CD4-positive, CD25-positive, alpha-beta regulatory T cell (primary cell): Measurements from ENCODE around the gene PPP4C. TPM values are rescaled to one million over a fixed set of nuclear protein-coding genes. Genes with fewer than 3 reads are reported as not detected.

Source experiments
- ATAC-seq, 2 donors: fragments of 150-1000 bp; cut with Tn5 transposase; one replicate each; pipeline ENCODE4 v1.10.0; 2021; ENCODE audit warnings: low read depth in 2 of 2, moderate number of reproducible peaks in 2 of 2, moderate library complexity in 1 of 2
- DNase-seq, 3 donors: peaks; one replicate each; pipeline versions ENCODE4 v3.0.0 to v3.0.0-alpha.2; 2012 to 2022; ENCODE audit warnings: mixed read lengths in 1 of 3
- H3K27ac ChIP-seq: one replicate; pipeline ENCODE4 v1.7.0; 2013; ENCODE audit warnings: mild to moderate bottlenecking, low read length; ENCODE audit not compliant: insufficient read depth, poor library complexity, severe bottlenecking
- H3K27me3 ChIP-seq: one replicate; pipeline ENCODE4 v1.7.0; 2013; ENCODE audit warnings: low read length; ENCODE audit not compliant: control insufficient read depth, insufficient read depth
- H3K36me3 ChIP-seq: one replicate; pipeline ENCODE4 v1.7.0; 2013; ENCODE audit warnings: mild to moderate bottlenecking, low read length, moderate library complexity; ENCODE audit not compliant: control insufficient read depth, insufficient read depth
- H3K4me1 ChIP-seq: 2 replicates; pipeline ENCODE4 v1.7.0; 2013; ENCODE audit warnings: mild to moderate bottlenecking, low read length; ENCODE audit not compliant: insufficient read depth, control insufficient read depth, poor library complexity, severe bottlenecking
- H3K4me3 ChIP-seq: one replicate; pipeline ENCODE4 v1.7.0; 2013; ENCODE audit warnings: low read depth, mild to moderate bottlenecking, low read length, moderate library complexity
- H3K9me3 ChIP-seq, 2 experiments: 1 replicate in 1 of 2; 2 replicates in 1 of 2; pipeline ENCODE4 v1.7.0; 2013; ENCODE audit warnings: low read length in 2 of 2, mild to moderate bottlenecking in 1 of 2, moderate library complexity in 1 of 2; ENCODE audit not compliant: control insufficient read depth in 2 of 2
- H3K27ac Mint-ChIP-seq, 3 donors: one replicate each; pipeline ENCODE4 v1.8.0; 2020 to 2022; ENCODE audit warnings: mild to moderate bottlenecking in 3 of 3, mixed read lengths in 3 of 3, moderate library complexity in 2 of 3
- H3K27me3 Mint-ChIP-seq: one replicate; pipeline ENCODE4 v1.8.0; 2022; ENCODE audit warnings: mild to moderate bottlenecking, mixed read lengths
- H3K36me3 Mint-ChIP-seq: one replicate; pipeline ENCODE4 v1.8.0; 2020; ENCODE audit warnings: mixed read lengths
- H3K4me1 Mint-ChIP-seq, 4 donors: one replicate each; pipeline ENCODE4 v1.8.0; 2020 to 2022; ENCODE audit warnings: mixed read lengths in 4 of 4, mild to moderate bottlenecking in 1 of 4
- H3K4me3 Mint-ChIP-seq, 4 donors: one replicate each; pipeline ENCODE4 v1.8.0; 2020 to 2022; ENCODE audit warnings: mild to moderate bottlenecking in 4 of 4, mixed read lengths in 4 of 4, moderate library complexity in 3 of 4
- H3K9me3 Mint-ChIP-seq, 7 donors: one replicate each; pipeline ENCODE4 v1.8.0; 2020 to 2022; ENCODE audit warnings: mixed read lengths in 7 of 7, mild to moderate bottlenecking in 3 of 7, moderate library complexity in 2 of 7
- polyA plus RNA-seq, 4 donors: library from polyadenylated mRNA; unstranded; fragments of 300-500 nt; fragmentation: Illumina TruSeq; gene quantifications; one replicate each; pipeline ENCODE4 v1.2.3, GENCODE V29; 2021
- total RNA-seq: library from RNA; stranded (reverse); gene quantifications from one replicate; pipeline ENCODE4 v1.2.3, GENCODE V29; 2022

Gene PPP4C
- total and polyA plus RNA-seq, 5 donors from 2014 or later, result 97.0 to 289 (median 242) TPM

DNA sequence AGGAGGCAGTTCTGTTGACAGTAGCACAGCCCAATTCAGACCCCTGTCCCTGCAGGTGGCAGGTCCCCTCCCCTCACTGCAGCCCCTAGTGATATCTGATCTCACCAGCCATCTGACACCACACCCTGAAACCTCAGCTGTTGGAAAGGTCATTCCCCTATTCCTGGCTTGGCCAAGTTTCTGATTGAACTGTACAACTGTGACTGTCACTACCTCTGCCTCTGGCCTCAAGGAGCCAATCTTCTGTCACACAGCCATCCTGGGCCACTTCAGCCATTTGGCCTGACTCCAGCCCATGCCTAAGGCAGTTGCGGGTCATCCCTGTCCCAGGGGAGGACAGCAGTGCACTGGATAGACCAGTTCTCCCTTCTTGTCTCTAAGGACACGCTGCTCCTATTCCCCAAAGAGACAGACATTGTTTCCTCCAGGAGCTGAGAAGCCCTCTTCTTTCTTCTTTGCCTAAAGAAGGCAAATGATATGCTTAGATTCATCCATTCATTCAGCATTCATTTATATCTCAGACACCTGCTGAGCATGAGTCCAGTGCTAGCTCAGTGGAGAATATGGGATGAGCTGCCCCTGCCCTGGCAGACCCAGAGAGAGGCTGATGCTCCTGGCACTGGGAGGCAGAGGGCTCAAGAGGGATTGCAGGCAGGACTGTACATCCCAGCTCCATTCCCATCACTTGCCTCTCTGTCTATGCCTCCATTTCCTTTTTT, 14.8 kb upstream of the PPP4C start:
- H3K4me1 Mint-ChIP-seq, result peaks cover 0 to 13% (median 5%) of the 10 kb centered on the region in 4 donors
- H3K27me3 ChIP-seq, result no peaks in the 10 kb centered on the region
- no peak for ATAC-seq
- H3K9me3 Mint-ChIP-seq, result no peaks in the 10 kb centered on the region
- H3K4me3 ChIP-seq, result no peak overlapping the region
- H3K27me3 Mint-ChIP-seq, result peaks cover 8% of the 10 kb centered on the region
- H3K36me3 ChIP-seq, result no peaks in the 10 kb centered on the region
- no peak for DNase-seq
- peak overlapping the region in 2 of 3 donors; percentile 43 to 48 for H3K27ac Mint-ChIP-seq
- H3K27ac ChIP-seq, result no peak overlapping the region
- H3K4me3 Mint-ChIP-seq, result peak overlapping the region in 2 of 4 donors; percentile 58 to 69
- no peaks in the 10 kb centered on the region for H3K9me3 ChIP-seq
- no peaks in the 10 kb centered on the region for H3K36me3 Mint-ChIP-seq
- H3K4me1 ChIP-seq, result peaks cover 12% of the 10 kb centered on the region

DNA sequence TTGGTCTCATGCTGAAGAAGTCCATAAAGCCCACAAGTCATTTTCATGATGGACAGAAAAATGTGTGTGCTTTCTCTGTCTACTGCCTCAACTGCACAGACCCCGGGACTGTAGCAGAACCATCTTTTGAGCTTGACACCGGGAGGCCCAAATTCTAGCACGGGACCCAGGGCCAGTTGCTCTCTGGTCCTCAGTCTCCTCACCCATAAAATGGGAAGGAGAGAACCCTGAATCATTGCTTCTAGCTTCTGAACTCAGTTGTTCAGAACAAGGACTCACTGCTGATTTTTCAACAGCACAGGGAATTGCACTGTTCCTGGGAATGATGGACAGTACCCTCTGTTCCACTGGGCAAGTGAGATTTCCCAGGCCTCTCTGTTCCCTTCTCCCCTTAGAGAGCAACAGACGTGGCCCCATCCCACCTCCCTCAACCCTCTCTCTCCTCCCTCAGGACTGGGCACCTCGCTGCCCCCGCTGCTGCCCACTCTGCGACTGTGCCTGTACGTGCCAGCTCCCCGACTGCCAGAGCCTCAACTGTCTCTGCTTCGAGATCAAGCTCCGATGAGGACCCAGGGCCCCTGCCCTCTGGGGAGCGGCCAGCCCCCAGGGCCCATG, 12.4 kb upstream of the PPP4C start:
- Mint-ChIP-seq H3K27me3 (peaks cover 8% of the 10 kb centered on the region), H3K4me1 (peaks cover 3 to 30% (median 14%) of the 10 kb centered on the region in 4 donors), H3K27ac (peak overlapping the region; percentile 20 to 99 (median 96)), H3K4me3 (peak overlapping the region; percentile 96 to 100 (median 100)), H3K36me3 (peaks cover 2% of the 10 kb centered on the region), H3K9me3 (no peaks in the 10 kb centered on the region)
- Histone ChIP-seq H3K36me3 (peaks cover 12% of the 10 kb centered on the region), H3K27me3 (no peaks in the 10 kb centered on the region), H3K4me1 (peaks cover 33% of the 10 kb centered on the region), H3K9me3 (no peaks in the 10 kb centered on the region), H3K4me3 (no peak overlapping the region), H3K27ac (peak overlapping the region; percentile 93)
- ATAC-seq (no peak), DNase-seq (no peak)

DNA sequence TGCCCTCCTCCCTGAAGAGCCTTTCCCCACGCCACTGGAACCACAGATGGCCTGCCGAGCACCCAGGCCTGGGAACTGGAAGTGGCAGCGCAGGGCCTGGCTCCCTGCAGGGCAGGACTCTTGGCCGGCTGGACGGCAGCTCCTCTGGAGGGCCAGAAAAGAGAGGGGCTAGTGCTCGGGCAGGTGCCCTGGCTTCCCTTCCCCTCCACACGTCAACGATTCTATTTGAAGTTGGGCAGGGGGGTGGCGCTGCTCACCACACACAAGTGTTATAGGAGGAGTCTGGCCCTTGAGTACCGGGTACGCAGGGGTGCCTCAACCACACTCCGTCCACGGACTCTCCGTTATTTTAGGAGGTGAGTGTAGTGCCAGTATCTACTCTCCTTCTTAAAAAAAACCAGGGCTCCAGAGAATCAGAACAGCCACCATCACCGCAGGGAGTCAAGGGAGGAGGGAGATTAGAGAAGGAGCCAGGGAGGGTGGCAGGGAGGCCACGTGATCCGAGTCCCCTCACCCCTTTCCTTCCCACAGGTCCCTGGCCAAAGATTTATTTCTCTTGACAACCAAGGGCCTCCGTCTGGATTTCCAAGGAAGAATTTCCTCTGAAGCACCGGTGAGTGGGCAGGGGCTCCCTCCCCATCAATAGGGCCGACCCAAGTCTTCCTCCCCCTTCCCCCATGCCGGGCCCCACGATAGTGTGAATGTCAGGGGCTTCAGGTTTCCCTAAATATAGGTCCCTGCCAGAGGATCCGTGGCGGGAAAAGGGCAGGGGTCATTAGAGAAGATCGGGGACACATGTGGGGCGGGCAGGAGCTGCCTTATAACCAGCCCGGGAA, 11.7 kb upstream of the PPP4C start:
- H3K27ac ChIP-seq, result peak overlapping the region; percentile 93
- H3K36me3 ChIP-seq, result peaks cover 19% of the 10 kb centered on the region
- Mint-ChIP-seq H3K4me1 (peaks cover 7 to 37% (median 19%) of the 10 kb centered on the region in 4 donors), H3K4me3 (peak overlapping the region; percentile 96 to 100 (median 100)), H3K27ac (peak overlapping the region; percentile 96 to 99 (median 99)), H3K9me3 (no peaks in the 10 kb centered on the region), H3K27me3 (peaks cover 8% of the 10 kb centered on the region), H3K36me3 (peaks cover 7% of the 10 kb centered on the region)
- H3K4me1 ChIP-seq, result peaks cover 41% of the 10 kb centered on the region
- H3K27me3 ChIP-seq, result no peaks in the 10 kb centered on the region
- peak overlapping the region; percentile 88 for H3K4me3 ChIP-seq
- ATAC-seq (peak; percentile 25 to 30), DNase-seq (peak; percentile 47 to 87 (median 75))
- H3K9me3 ChIP-seq, result no peaks in the 10 kb centered on the region

DNA sequence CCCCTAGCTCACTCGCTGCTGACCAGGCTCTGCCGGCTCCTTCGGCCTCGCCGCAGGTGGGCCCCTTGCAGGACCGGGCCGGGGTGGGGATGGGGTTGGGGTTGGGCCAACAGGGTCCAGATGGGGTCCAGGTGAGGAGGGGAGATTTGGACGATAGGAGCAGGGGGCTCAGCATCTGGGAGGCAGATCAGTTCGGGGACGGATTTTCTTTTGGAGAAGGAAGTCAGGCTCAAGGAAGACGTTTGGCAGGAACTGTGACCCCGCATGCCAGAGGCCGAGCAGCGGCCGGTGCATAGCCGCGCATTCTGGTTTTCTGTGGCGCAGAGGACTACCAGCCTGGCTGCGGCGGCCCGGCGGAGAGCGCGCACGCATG, 11.1 kb upstream of the PPP4C start:
- DNase-seq (no peak), ATAC-seq (no peak)
- Mint-ChIP-seq H3K4me1 (peaks cover 7 to 43% (median 22%) of the 10 kb centered on the region in 4 donors), H3K36me3 (peaks cover 10% of the 10 kb centered on the region), H3K27ac (peak overlapping the region; percentile 96 to 99 (median 99)), H3K9me3 (no peaks in the 10 kb centered on the region), H3K4me3 (peak overlapping the region; percentile 96 to 100 (median 100)), H3K27me3 (peaks cover 8% of the 10 kb centered on the region)
- Histone ChIP-seq H3K4me1 (peaks cover 47% of the 10 kb centered on the region), H3K27ac (peak overlapping the region; percentile 93), H3K36me3 (peaks cover 25% of the 10 kb centered on the region), H3K4me3 (peak overlapping the region; percentile 88), H3K9me3 (no peaks in the 10 kb centered on the region), H3K27me3 (no peaks in the 10 kb centered on the region)

DNA sequence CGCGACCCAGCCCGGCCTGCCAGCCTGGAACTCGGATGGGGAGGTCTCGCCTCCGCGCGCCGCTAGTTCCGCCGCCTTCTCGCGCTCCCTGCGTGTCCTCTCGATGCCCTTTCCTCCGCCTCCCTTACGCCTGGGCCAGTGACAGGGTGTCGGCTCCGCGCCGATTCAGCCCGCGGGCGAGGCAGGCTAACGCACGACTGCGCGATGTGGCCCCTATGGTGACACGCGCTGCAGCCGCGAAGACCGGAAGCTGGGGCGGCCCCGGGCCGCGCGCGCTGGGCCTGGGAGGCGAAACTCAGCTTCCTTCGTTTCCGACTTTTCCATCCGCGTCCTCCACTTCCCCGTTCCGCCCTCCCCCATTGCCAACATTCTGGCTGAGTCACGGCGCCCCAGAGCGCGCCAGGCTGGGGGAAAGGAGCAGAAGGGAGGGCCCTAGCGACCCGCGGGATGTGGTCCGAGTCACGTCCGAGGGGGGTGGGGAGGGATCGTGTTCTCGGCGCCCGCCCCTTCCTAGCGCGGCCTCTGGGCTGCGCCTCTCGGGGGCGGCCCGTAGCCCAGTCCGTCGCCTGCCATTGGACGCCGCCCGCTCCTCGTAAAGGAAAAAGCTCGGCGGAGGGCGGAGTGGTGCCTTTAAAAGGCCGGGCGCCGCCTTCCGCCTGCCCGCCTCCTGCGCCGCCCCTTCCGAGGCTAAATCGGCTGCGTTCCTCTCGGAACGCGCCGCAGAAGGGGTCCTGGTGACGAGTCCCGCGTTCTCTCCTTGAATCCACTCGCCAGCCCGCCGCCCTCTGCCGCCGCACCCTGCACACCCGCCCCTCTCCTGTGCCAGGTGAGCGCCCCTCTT, 10.5 kb upstream of the PPP4C start, which contains the start of gene ALDOA:
ALDOA (plus strand) TSS at position 659 of the 841 bp plus-strand sequence. CDS start 1,138 bp downstream, outside the sequence.
- H3K36me3 Mint-ChIP-seq, result peaks cover 13% of the 10 kb centered on the region
- peaks cover 8% of the 10 kb centered on the region for H3K27me3 Mint-ChIP-seq
- peak within 1 kb of the TSS; percentile 93 for H3K27ac ChIP-seq
- H3K27me3 ChIP-seq, result no peaks in the 10 kb centered on the region
- H3K4me1 Mint-ChIP-seq, result peaks cover 8 to 46% (median 23%) of the 10 kb centered on the region in 4 donors
- peaks cover 53% of the 10 kb centered on the region for H3K4me1 ChIP-seq
- ATAC-seq, result peak; percentile 86 to 89
- H3K9me3 Mint-ChIP-seq, result no peaks in the 10 kb centered on the region
- H3K4me3 Mint-ChIP-seq, result peak within 1 kb of the TSS; percentile 96 to 100 (median 100)
- H3K36me3 ChIP-seq, result peaks cover 31% of the 10 kb centered on the region
- DNase-seq, result peak; percentile 91 to 99 (median 94)
- H3K4me3 ChIP-seq, result peak within 1 kb of the TSS; percentile 88
- H3K27ac Mint-ChIP-seq, result peak within 1 kb of the TSS; percentile 95 to 99 (median 96)
- H3K9me3 ChIP-seq, result no peaks in the 10 kb centered on the region

DNA sequence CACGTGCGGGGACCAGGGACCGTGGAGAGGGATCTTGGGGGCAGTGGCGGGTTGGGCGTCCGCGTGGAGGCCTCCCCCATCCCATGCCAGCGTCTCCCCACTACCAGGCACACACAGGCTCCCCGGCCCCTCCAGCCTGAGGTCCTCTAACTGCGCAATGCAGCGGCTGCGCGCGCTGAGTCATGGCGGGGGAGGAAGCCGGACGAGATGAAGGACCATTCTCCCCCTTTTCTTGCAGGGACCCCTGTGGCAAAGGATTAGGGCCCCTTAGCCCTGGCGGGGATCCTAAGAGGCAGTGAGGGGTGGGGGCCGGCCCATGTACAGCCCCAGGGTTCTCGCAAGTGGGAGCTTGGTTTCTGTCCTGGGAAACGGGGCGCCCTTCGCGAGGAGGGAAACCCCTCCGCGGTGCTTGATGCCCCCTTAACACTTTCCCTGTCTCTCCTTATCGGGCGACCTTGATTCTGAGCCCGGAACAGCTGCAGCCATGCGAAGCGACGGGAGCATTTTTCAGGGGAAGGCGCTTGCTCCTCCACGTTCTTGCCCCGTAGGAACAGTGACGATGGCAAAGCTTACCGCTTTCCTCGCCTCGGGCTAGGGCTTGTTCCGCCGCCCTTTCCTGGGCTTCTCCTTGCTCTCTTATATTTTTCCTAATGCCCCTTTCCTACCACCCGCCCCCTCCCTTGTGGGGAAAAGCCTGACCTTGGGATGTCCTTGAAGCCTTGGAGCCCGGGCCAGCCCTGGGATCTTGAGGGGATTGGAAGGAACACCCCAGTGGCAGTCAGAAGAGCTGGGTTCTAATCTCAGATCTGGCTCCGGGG, 9.6 kb upstream of the PPP4C start:
- peaks cover 16% of the 10 kb centered on the region for H3K36me3 Mint-ChIP-seq
- no peaks in the 10 kb centered on the region for H3K9me3 ChIP-seq
- peaks cover 39% of the 10 kb centered on the region for H3K36me3 ChIP-seq
- DNase-seq (no peak), ATAC-seq (no peak)
- H3K27me3 ChIP-seq, result no peaks in the 10 kb centered on the region
- peak overlapping the region; percentile 82 for H3K4me3 ChIP-seq
- peak overlapping the region; percentile 96 to 100 (median 100) for H3K4me3 Mint-ChIP-seq
- H3K4me1 ChIP-seq, result peaks cover 53% of the 10 kb centered on the region
- peak overlapping the region; percentile 95 to 96 (median 95) for H3K27ac Mint-ChIP-seq
- H3K4me1 Mint-ChIP-seq, result peaks cover 8 to 48% (median 24%) of the 10 kb centered on the region in 4 donors
- peaks cover 8% of the 10 kb centered on the region for H3K27me3 Mint-ChIP-seq
- no peaks in the 10 kb centered on the region for H3K9me3 Mint-ChIP-seq
- H3K27ac ChIP-seq, result peak overlapping the region; percentile 93
